Transverse colon (tissue), 3 donors: Measurements from ENCODE around the gene EMCN.

Experiments
- CTCF ChIP-seq, 5 experiments: fragments of 200-600 bp in 3 of 5; fragments of 450-650 bp in 2 of 5; sonication (generic) in 3 of 5; IDR thresholded peaks; 1 replicate in 2 of 5; 2 replicates in 3 of 5; pipeline ENCODE4 v1.5.1; 2016 to 2017; ENCODE audit warnings: antibody characterized with exemption in 5 of 5, inconsistent platforms in 3 of 5, mild to moderate bottlenecking in 2 of 5, moderate library complexity in 1 of 5
- EP300 ChIP-seq: sonication (generic); formaldehyde crosslinking; IDR thresholded peaks from one replicate; pipeline ENCODE4 v1.6.1; 2017; ENCODE audit warnings: antibody characterized with exemption, low read depth
- POLR2A ChIP-seq: fragments of 450-650 bp; IDR thresholded peaks from one replicate; pipeline ENCODE4 v1.6.1; 2016; ENCODE audit warnings: antibody characterized with exemption, mild to moderate bottlenecking, moderate library complexity

- no peak for TF ChIP-seq CTCF (IDR thresholded peaks at IDR 0.05)
- TF ChIP-seq POLR2A: no peak
- TF ChIP-seq EP300: no peak
Observed at GRCh38 chr4:100486496-100486895, 31.3 kb downstream of the EMCN start.
